Measurements from ENCODE around the gene KIAA1958.
"Not testable (repeated sequence)": the region's sequence is repeated elsewhere in the genome, so short reads cannot be mapped to it uniquely, and the experiment has no call there.

Gene KIAA1958

DNA sequence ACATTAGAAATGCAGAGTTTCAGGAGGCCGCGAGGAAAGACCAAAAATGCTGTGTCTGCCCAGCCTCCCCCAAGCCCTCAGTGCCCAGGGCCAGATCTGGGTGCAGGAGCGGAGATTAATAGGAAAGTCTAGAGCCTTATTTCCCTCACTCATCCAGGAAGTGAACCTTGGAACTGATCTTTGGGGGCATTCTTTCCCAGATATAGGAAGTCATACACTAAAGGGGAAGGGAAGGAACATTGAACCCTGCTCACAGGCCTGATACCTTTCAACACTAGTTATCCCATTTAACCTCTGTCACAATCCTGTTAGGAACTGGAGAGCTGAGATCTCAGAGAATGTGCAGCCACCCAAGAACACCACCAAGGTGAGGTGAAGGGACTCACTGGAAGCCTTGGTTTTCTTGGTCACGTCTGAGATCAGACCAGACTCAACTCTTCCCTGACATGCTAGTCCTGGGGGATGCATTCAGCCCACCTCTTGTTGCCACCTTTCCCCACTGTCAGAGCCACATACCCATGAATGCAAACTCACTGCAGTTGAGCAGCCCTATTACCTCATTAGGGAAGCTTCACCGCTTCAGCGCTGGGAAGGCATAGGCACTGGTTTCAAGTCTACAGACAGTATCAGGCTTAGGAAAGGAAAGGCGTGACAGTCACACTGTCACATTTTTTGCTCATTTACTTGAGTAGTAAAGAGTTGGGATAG, 95.0 kb downstream of the KIAA1958 start:
- Histone ChIP-seq H3K79me2 (ENCODE audit: insufficient read depth, low read length) (peaks cover 15% of the 10 kb centered on the region), H3F3A (ENCODE audit: low read depth) (no peaks in the 10 kb centered on the region), H3K4me2 (ENCODE audit: low read depth, low read length, poor library complexity, severe bottlenecking) (no peak overlapping the region), H3K4me3 (ENCODE audit: low read length, poor library complexity, severe bottlenecking) (no peak overlapping the region), H3K9ac (ENCODE audit: low read depth, low read length, poor library complexity, severe bottlenecking) (no peak overlapping the region), H3K9me2 (replicated peaks; ENCODE audit: low read depth, low read length) (no peaks in the 10 kb centered on the region), H2AFZ (ENCODE audit: low read length) (no peak overlapping the region), H3K4me1 (ENCODE audit: insufficient read depth, low read length, poor library complexity, severe bottlenecking) (no peaks in the 10 kb centered on the region), H3K36me3 (ENCODE audit: insufficient read depth, low read length) (peaks cover 2% of the 10 kb centered on the region; the same call in 1 of the 2 replicates), H4K20me1 (ENCODE audit: insufficient read depth, low read length, poor library complexity, severe bottlenecking) (no peaks in the 10 kb centered on the region), H3K9me3 (ENCODE audit: insufficient read depth, low read depth, low read length) (no peaks in the 10 kb centered on the region), H3K27me3 (ENCODE audit: insufficient read depth, low read length, poor library complexity, severe bottlenecking) (no peaks in the 10 kb centered on the region)
- TF ChIP-seq EZH2phosphoT487 (IDR thresholded peaks at IDR 0.05; ENCODE audit: borderline replicate concordance): no peak
- TF ChIP-seq, protein P1, sequence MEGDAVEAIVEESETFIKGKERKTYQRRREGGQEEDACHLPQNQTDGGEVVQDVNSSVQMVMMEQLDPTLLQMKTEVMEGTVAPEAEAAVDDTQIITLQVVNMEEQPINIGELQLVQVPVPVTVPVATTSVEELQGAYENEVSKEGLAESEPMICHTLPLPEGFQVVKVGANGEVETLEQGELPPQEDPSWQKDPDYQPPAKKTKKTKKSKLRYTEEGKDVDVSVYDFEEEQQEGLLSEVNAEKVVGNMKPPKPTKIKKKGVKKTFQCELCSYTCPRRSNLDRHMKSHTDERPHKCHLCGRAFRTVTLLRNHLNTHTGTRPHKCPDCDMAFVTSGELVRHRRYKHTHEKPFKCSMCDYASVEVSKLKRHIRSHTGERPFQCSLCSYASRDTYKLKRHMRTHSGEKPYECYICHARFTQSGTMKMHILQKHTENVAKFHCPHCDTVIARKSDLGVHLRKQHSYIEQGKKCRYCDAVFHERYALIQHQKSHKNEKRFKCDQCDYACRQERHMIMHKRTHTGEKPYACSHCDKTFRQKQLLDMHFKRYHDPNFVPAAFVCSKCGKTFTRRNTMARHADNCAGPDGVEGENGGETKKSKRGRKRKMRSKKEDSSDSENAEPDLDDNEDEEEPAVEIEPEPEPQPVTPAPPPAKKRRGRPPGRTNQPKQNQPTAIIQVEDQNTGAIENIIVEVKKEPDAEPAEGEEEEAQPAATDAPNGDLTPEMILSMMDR (conservative IDR thresholded peaks at IDR 0.05; ENCODE audit: low read length): no peak

DNA sequence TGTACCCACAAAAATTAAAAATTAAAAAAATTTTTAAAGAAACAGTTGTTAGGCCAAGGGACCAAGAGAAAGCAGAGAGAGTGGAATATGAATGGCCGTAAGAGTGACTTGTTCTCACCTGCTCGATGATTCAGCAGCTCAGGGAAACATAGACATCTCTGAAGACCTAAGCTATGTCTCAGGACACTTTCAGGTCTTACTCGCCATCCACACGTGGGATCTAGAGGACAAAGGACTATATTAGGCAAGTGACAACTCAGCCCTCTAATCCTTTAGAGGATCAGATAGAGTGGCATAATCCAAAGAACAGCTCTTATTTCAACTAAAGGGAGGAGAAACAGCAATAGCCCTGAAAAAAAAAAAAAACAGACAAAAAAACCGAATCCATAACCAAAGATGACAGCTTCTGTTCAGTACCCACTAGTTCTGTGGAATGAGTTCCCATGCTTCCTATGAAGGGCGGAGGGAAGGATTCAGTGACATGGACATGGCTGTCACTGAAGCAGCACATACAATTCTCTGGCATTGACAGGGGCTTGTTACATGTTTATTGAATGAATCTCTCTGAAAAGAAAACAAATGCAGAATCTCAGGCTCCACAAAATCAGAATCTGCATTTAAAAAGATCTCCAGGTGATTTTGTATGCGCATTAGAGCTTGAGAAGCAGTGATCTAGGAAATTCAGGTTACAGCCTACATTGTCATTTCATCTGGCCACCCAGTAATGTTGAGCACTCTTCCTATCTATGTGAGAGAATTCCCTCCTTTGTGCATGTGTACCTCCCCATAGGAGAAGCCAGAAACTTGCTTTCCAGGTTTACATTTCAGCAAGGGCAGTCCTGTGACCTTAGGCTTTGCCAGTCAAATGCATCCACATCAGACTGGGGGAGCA, 96.0 kb downstream of the KIAA1958 start:
- no peaks in the 10 kb centered on the region; the same call in 1 of the 2 replicates for H3K36me3 ChIP-seq (ENCODE audit: insufficient read depth, low read length)
- H3K9me2 ChIP-seq (replicated peaks; ENCODE audit: low read depth, low read length): no peaks in the 10 kb centered on the region
- TF ChIP-seq, protein P1 (conservative IDR thresholded peaks at IDR 0.05; ENCODE audit: low read length): no peak
- TF ChIP-seq EZH2phosphoT487 (IDR thresholded peaks at IDR 0.05; ENCODE audit: borderline replicate concordance): no peak
- no peak overlapping the region for H2AFZ ChIP-seq (ENCODE audit: low read length)
- H3K4me3 ChIP-seq (ENCODE audit: low read length, poor library complexity, severe bottlenecking): no peak overlapping the region
- H4K20me1 ChIP-seq (ENCODE audit: insufficient read depth, low read length, poor library complexity, severe bottlenecking): no peaks in the 10 kb centered on the region
- H3K9ac ChIP-seq (ENCODE audit: low read depth, low read length, poor library complexity, severe bottlenecking): no peak overlapping the region
- no peaks in the 10 kb centered on the region for H3K9me3 ChIP-seq (ENCODE audit: insufficient read depth, low read depth, low read length)
- H3K4me2 ChIP-seq (ENCODE audit: low read depth, low read length, poor library complexity, severe bottlenecking): no peak overlapping the region
- H3K4me1 ChIP-seq (ENCODE audit: insufficient read depth, low read length, poor library complexity, severe bottlenecking): no peaks in the 10 kb centered on the region
- no peaks in the 10 kb centered on the region for H3K27me3 ChIP-seq (ENCODE audit: insufficient read depth, low read length, poor library complexity, severe bottlenecking)
- H3K79me2 ChIP-seq (ENCODE audit: insufficient read depth, low read length): peaks cover 15% of the 10 kb centered on the region
- H3F3A ChIP-seq (ENCODE audit: low read depth): no peaks in the 10 kb centered on the region

DNA sequence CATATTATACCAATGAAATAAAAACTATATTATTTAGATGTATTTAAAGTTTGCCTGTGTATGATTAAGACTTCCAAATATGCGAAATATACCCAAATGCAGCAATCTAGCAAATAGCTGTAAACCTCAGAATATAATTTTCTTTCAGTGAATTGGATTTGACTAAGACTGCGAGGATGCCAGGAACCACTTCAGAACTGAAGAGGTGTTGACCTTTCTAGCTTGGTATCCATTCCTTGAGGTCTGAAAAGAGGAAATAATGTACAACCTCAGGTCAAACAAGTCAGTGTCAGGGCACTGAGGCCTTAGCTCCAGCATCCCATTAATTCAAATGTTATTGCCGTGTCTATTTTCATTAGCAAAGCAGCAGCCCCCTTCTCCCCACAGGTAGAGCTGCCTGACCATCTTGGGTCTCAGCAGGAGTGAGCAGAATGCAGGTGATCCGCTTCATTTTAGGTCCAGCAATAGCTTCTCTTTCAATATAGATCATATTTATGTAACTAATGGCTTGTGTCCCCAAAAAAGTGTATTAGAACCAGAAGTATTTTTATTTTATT, 100.0 kb downstream of the KIAA1958 start:
- no peaks in the 10 kb centered on the region; the same call in 1 of the 2 replicates for H3K36me3 ChIP-seq (ENCODE audit: insufficient read depth, low read length)
- no peak overlapping the region for H3K9ac ChIP-seq (ENCODE audit: low read depth, low read length, poor library complexity, severe bottlenecking)
- TF ChIP-seq, protein P1 (conservative IDR thresholded peaks at IDR 0.05; ENCODE audit: low read length): no peak
- TF ChIP-seq EZH2phosphoT487 (IDR thresholded peaks at IDR 0.05; ENCODE audit: borderline replicate concordance): no peak
- no peaks in the 10 kb centered on the region for H3K27me3 ChIP-seq (ENCODE audit: insufficient read depth, low read length, poor library complexity, severe bottlenecking)
- H3K4me3 ChIP-seq (ENCODE audit: low read length, poor library complexity, severe bottlenecking): no peak overlapping the region
- H3K4me2 ChIP-seq (ENCODE audit: low read depth, low read length, poor library complexity, severe bottlenecking): no peak overlapping the region
- H4K20me1 ChIP-seq (ENCODE audit: insufficient read depth, low read length, poor library complexity, severe bottlenecking): no peaks in the 10 kb centered on the region
- no peaks in the 10 kb centered on the region for H3F3A ChIP-seq (ENCODE audit: low read depth)
- no peaks in the 10 kb centered on the region for H3K4me1 ChIP-seq (ENCODE audit: insufficient read depth, low read length, poor library complexity, severe bottlenecking)
- H3K9me3 ChIP-seq (ENCODE audit: insufficient read depth, low read depth, low read length): no peaks in the 10 kb centered on the region
- H3K9me2 ChIP-seq (replicated peaks; ENCODE audit: low read depth, low read length): no peaks in the 10 kb centered on the region
- no peak overlapping the region for H2AFZ ChIP-seq (ENCODE audit: low read length)
- H3K79me2 ChIP-seq (ENCODE audit: insufficient read depth, low read length): peaks cover 17% of the 10 kb centered on the region

DNA sequence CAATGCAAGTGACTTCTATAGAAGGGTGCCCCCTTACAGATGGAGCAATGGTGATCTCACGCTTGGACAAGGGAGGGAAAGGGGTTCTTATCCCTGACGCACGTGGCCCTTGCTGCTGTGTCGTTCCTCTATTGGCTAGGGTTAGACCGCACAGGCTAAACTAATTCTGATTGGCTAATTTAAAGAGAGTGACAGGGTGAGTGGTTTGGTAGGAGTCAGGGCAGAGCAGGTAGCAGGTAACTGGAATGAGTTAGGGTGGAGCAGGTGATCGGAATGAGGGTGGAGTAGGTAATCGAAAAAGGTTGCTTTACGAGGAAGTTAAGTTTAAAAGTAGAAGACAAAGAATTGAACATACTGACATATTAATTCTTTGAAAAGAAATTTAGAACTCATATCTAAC, 105.2 kb downstream of the KIAA1958 start:
- not testable (repeated sequence) for H3K9me2 ChIP-seq (replicated peaks; ENCODE audit: low read depth, low read length); H3K4me3 ChIP-seq (ENCODE audit: low read length, poor library complexity, severe bottlenecking); H4K20me1 ChIP-seq (ENCODE audit: insufficient read depth, low read length, poor library complexity, severe bottlenecking); H3K27me3 ChIP-seq (ENCODE audit: insufficient read depth, low read length, poor library complexity, severe bottlenecking); H2AFZ ChIP-seq (ENCODE audit: low read length); H3F3A ChIP-seq (ENCODE audit: low read depth); H3K4me2 ChIP-seq (ENCODE audit: low read depth, low read length, poor library complexity, severe bottlenecking); H3K9me3 ChIP-seq (ENCODE audit: insufficient read depth, low read depth, low read length); H3K4me1 ChIP-seq (ENCODE audit: insufficient read depth, low read length, poor library complexity, severe bottlenecking); H3K36me3 ChIP-seq (ENCODE audit: insufficient read depth, low read length); H3K9ac ChIP-seq (ENCODE audit: low read depth, low read length, poor library complexity, severe bottlenecking)
- H3K79me2 ChIP-seq (ENCODE audit: insufficient read depth, low read length): peaks cover 13% of the 10 kb centered on the region; the same call in 1 of the 2 replicates
